Adrenal gland (tissue), 12 donors: ENCODE data around the gene STX16. TPM values are rescaled to one million over a fixed set of nuclear protein-coding genes. Genes with fewer than 3 reads are reported as not detected.
A peak's percentile ranks its signal among the peaks of the same experiment; 100 is the strongest.

Experiments used
- DNase-seq, 7 donors: peaks; one replicate each; pipeline ENCODE4 v3.0.0-alpha.2; 2019 to 2020
- H3K27ac ChIP-seq, 5 donors: fragments of 200-600 bp; sonication (generic) in 4 of 5; 1 replicate in 3 of 5; 2 replicates in 2 of 5; pipeline versions ENCODE4 v1.5.1 to v1.8.0; 2016 to 2020; ENCODE audit warnings: mild to moderate bottlenecking in 1 of 5
- H3K27me3 ChIP-seq: fragments of 200-600 bp; 2 replicates; pipeline ENCODE4 v1.8.0; 2021
- H3K36me3 ChIP-seq, 2 donors: fragments of 200-600 bp; replicated peaks in 1 of 2; 1 replicate in 1 of 2; 2 replicates in 1 of 2; pipeline versions ENCODE4 v1.5.1 to v1.8.0; 2018 to 2022
- H3K4me1 ChIP-seq, 2 donors: fragments of 200-600 bp; replicated peaks in 1 of 2; 1 replicate in 1 of 2; 2 replicates in 1 of 2; pipeline versions ENCODE4 v1.5.1 to v1.8.0; 2018 to 2021
- H3K4me3 ChIP-seq, 4 donors: fragments of 200-600 bp; sonication (generic) in 3 of 4; one replicate each; pipeline ENCODE4 v1.5.1; 2016 to 2018
- H3K9me3 ChIP-seq, 3 donors: fragments of 200-600 bp; sonication (generic) in 1 of 3; replicated peaks in 1 of 3; 1 replicate in 2 of 3; 2 replicates in 1 of 3; pipeline versions ENCODE4 v1.5.1 to v1.8.0; 2016 to 2021
- CTCF ChIP-seq, 6 experiments: fragments of 450-650 bp in 4 of 6; fragments of 200-600 bp in 2 of 6; sonication (generic) in 1 of 6; IDR thresholded peaks; 1 replicate in 5 of 6; 2 replicates in 1 of 6; pipeline versions ENCODE4 v1.5.1 to v1.8.0; 2016 to 2021; ENCODE audit warnings: antibody characterized with exemption in 6 of 6, mild to moderate bottlenecking in 2 of 6, moderate library complexity in 1 of 6
- POLR2A ChIP-seq, 2 donors: fragments of 450-650 bp; IDR thresholded peaks; one replicate each; pipeline ENCODE4 v1.6.1; 2017; ENCODE audit warnings: antibody characterized with exemption in 2 of 2, mild to moderate bottlenecking in 2 of 2, moderate library complexity in 1 of 2
- whole genome bisulfite sequencing, 4 donors: extraction: QIAGEN DNeasy Blood & Tissue Kit in 2 of 4; methylation state at CpG; one replicate each; pipeline versions ENCODE4 v1.1.5 to v1.1.7; 2013 to 2017; 5-methylcytosine and 5-hydroxymethylcytosine counted together
- intact Hi-C, 2 donors: fragments of 100-400 bp; cut with DNase I; formaldehyde crosslinking; loops; one replicate each; pipeline versions ENCODE4 v1.14.1 to v1.15.0; 2022 to 2023
- polyA plus RNA-seq, 3 donors: library from polyadenylated mRNA; stranded (reverse); fragments of 200-250 nt in 2 of 3; fragments of 350-450 nt in 1 of 3; fragmentation: Illumina TruSeq in 1 of 3; extraction: RNeasy Lipid Tissue Mini Kit (QIAGEN cat#74804) in 1 of 3; gene quantifications; one replicate each; pipeline ENCODE4 v1.2.3, GENCODE V29; 2013 to 2014
- total RNA-seq, 9 donors: library from RNA; depleted of rRNA in 4 of 9; stranded (reverse); fragments of >200 nt in 4 of 9; fragments of 120-200 nt in 1 of 9; fragmentation: NEBNext Ultra II Directional in 1 of 9; extraction: Animal tissue kit (Norgen Biotek cat#: 25700) in 1 of 9; gene quantifications; one replicate each; pipeline versions ENCODE4 v1.1.0 to v1.2.4, GENCODE V29; 2013 to 2023
- donor health status: healthy with polysubstance abuse.
- donor health status: Bipolar disorder and iron deficiency.
- donor health status: DM: yes; HTN: yes; CAD: no.
- donor health status: DM: no; HTN: no; CAD: no.
- donor health status: DM: no; HTN: no; CAD: no.
- donor health status: DM: yes; HTN: yes; CAD: no.

Gene STX16
- total and polyA plus RNA-seq, 12 donors, result 29.3 to 134 (median 43.6) TPM

DNA sequence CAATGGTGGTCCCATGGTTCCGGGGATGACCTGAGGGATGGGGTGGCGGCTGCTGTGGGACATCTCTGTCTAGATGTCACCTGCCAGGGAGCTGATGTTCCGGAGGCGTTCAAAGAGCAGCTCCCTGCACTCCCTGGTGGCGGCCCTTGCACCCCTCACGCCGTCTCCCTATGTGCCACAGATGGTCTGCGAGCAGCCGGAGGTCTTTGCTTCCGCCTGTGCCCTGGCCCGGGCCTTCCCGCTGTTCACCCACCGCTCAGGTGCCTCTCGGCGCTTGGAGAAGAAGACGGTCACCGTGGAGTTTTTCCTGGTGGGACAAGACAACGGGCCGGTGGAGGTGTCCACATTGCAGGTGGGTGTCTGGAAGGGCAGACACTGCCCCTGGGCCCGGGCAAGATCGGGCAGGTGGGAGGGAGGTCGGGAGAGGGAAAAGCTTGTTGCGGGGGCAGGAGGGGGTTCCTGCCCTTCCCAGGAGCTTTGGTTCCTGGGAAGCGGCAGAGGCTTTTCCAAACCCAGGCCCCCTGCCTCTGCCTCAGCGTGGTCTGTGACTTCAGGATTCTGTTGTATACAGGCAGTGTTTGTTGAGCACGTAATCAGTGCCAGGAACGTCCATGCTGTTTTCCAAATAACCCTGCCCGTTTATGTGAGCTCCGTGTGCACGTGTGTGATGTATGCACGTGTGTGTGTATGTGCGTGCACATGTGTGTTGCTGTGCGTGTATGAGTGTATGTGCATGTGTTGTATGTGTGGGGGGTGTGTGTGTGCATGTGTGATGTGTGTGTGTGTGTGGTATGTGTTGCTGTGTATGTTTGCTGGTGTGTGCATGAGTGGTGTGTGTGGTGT lies 43.4 kb downstream of the STX16 start:
- H3K4me1 ChIP-seq, result peaks cover 10 to 25% of the 10 kb centered on the region in 2 donors
- peak in 3 of 7 donors; percentile 14 to 51 (median 22) for DNase-seq
- intact Hi-C loops, result loop anchor here in 1 of 2 donors (5.0 kb wide), 1 partner anchor 47 kb away; no protein-coding TSS in a partner anchor
- 94 to 95% (median 95%) methylated on average over 30 to 33 of the region's 33 CpGs for WGBS, 4 donors
- no peaks in the 10 kb centered on the region for H3K27me3 ChIP-seq
- no peak for TF ChIP-seq POLR2A (IDR thresholded peaks at IDR 0.05)
- no peak for TF ChIP-seq CTCF (IDR thresholded peaks at IDR 0.05)
- no peaks in the 10 kb centered on the region for H3K9me3 ChIP-seq
- no peak overlapping the region for H3K27ac ChIP-seq
- peaks cover 0 to 41% of the 10 kb centered on the region in 2 donors for H3K36me3 ChIP-seq
- H3K4me3 ChIP-seq, result no peak overlapping the region

DNA sequence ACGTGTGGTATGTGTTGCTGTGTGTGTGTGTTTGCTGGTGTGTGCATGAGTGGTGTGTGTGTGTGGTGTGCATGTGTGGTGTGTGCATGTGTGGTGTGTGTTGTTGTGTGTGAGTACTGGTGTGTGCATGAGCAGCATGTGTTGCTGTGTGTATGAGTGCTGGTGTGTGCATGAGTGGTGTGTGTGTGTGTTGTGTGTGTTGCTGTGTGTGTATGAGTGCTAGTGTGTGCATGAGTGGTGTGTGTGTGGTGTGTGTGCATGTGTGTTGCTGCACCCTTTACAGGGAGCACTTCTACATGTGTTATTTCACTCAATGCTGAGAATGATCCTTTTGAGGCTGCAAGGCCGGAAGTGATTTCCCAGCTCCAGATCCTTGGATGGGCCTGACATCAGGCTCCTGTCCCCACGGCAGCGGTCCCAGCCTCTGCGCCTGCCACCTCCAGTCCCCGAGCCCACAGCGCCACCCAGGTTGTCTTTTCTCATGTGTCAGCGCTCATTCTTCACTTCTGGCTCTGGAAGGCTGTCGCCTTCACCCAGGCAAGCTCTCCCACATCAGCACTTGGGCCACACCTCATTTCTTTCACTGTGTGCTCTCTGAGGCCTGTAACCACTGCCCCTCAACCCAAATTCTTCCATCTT lies 44.1 kb downstream of the STX16 start:
- 84 to 95% (median 93%) methylated on average over 8 to 9 of the region's 9 CpGs for WGBS, 4 donors

GRCh38 chr20:58695895-58696375 lies 44.9 kb downstream of the STX16 start:
- TF ChIP-seq CTCF (IDR thresholded peaks at IDR 0.05) (no peak), POLR2A (IDR thresholded peaks at IDR 0.05) (no peak)
- DNase-seq, result peak in 2 of 7 donors; percentile 10 to 14
- intact Hi-C loops, result no loop called here
- Histone ChIP-seq H3K27me3 (no peaks in the 10 kb centered on the region), H3K4me3 (no peak overlapping the region), H3K4me1 (peaks cover 10 to 25% of the 10 kb centered on the region in 2 donors), H3K9me3 (no peaks in the 10 kb centered on the region), H3K36me3 (peaks cover 0 to 53% of the 10 kb centered on the region in 2 donors), H3K27ac (no peak overlapping the region)
- 88 to 97% (median 89%) methylated on average over 10 of the region's 10 CpGs for WGBS, 4 donors

More for the DNA sequence above, 44.1 kb downstream of the STX16 start:
- Histone ChIP-seq H3K4me3 (no peak overlapping the region), H3K27me3 (no peaks in the 10 kb centered on the region), H3K36me3 (peaks cover 0 to 46% of the 10 kb centered on the region in 2 donors), H3K9me3 (no peaks in the 10 kb centered on the region), H3K27ac (no peak overlapping the region), H3K4me1 (peaks cover 10 to 25% of the 10 kb centered on the region in 2 donors)
- DNase-seq, result peak in 2 of 7 donors; percentile 7 to 10
- intact Hi-C loops, result no loop called here
- TF ChIP-seq POLR2A (IDR thresholded peaks at IDR 0.05) (no peak), CTCF (IDR thresholded peaks at IDR 0.05) (no peak)

DNA sequence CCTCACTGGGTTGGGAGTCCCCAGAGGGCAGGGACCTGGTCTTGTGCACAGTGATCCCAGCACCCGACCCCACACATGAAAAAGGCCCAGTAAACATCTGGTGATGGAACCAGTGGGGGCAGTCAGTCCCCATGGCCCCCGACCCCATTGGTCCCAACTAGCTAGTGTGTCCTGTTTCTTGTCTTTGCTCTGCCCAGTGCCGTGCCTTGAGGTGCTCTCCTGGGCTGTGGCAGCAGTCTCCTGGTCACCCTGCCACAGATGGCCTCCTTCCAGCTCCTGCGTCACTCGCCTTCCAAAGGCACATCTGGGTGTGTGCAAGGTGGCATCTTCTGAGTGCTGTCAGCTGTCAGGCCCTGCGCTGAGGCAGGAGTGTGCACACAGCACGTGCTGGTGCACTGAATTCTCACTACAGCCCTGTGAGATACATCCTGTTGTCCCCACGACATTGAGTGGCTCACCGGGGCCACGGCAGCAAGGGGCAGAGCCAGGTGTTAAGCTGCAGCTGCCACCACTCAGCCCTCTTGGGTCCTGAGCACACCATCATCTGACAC lies 45.4 kb downstream of the STX16 start:
- H3K4me1 ChIP-seq, result peaks cover 10 to 24% of the 10 kb centered on the region in 2 donors
- WGBS, 4 donors, result 90 to 95% (median 93%) methylated on average over 7 to 10 of the region's 10 CpGs
- H3K27ac ChIP-seq, result no peak overlapping the region
- intact Hi-C loops, result no loop called here
- DNase-seq, result peak in 1 of 7 donors; percentile 10
- no peaks in the 10 kb centered on the region for H3K9me3 ChIP-seq
- no peak for TF ChIP-seq POLR2A (IDR thresholded peaks at IDR 0.05)
- peaks cover 0 to 54% of the 10 kb centered on the region in 2 donors for H3K36me3 ChIP-seq
- H3K27me3 ChIP-seq, result no peaks in the 10 kb centered on the region
- no peak overlapping the region for H3K4me3 ChIP-seq
